Neuronal stem cell (in vitro differentiated cells): ENCODE measurements around the gene CACNG1.

Experiments used
- DNase-seq: peaks from one replicate; pipeline ENCODE4 v3.0.0-alpha.2; 2013; ENCODE audit warnings: low spot score
- H2AFZ ChIP-seq: one replicate; pipeline ENCODE4 v1.6.1; 2013; ENCODE audit warnings: mild to moderate bottlenecking, low read length, inconsistent platforms
- H2AK5ac ChIP-seq: 2 replicates; pipeline ENCODE4 v1.6.1; 2013; ENCODE audit warnings: low read depth, mild to moderate bottlenecking, inconsistent platforms, low read length, moderate library complexity, mixed read lengths
- H2BK120ac ChIP-seq: 2 replicates; pipeline ENCODE4 v1.6.1; 2013; ENCODE audit warnings: low read depth, mild to moderate bottlenecking, inconsistent platforms, low read length, moderate library complexity, mixed read lengths
- H2BK12ac ChIP-seq: one replicate; pipeline ENCODE4 v1.6.1; 2013; ENCODE audit warnings: low read length, inconsistent platforms
- H2BK15ac ChIP-seq: 2 replicates; pipeline ENCODE4 v1.6.1; 2013; ENCODE audit warnings: mild to moderate bottlenecking, low read length, inconsistent platforms, mixed read lengths
- H2BK5ac ChIP-seq: one replicate; pipeline ENCODE4 v1.6.1; 2013; ENCODE audit warnings: inconsistent platforms, mild to moderate bottlenecking, low read length, moderate library complexity
- H3K14ac ChIP-seq: one replicate; pipeline ENCODE4 v1.6.1; 2013; ENCODE audit warnings: low read length, inconsistent platforms
- H3K18ac ChIP-seq: 2 replicates; pipeline ENCODE4 v1.6.1; 2013; ENCODE audit warnings: low read length, inconsistent platforms
- H3K23ac ChIP-seq: 2 replicates; pipeline ENCODE4 v1.6.1; 2013; ENCODE audit warnings: low read depth, mild to moderate bottlenecking, mixed read lengths, low read length, inconsistent platforms; ENCODE audit not compliant: poor library complexity
- H3K27ac ChIP-seq: replicated peaks from 3 replicates; pipeline ENCODE4 v1.5.1; 2013; ENCODE audit warnings: low read length, inconsistent platforms
- H3K27me3 ChIP-seq, 3 experiments: 2 replicates each; pipeline ENCODE4 v1.6.1; 2013; ENCODE audit warnings: low read length in 3 of 3, mild to moderate bottlenecking in 2 of 3, inconsistent platforms in 1 of 3, low read depth in 1 of 3, mixed read lengths in 1 of 3, moderate library complexity in 1 of 3; ENCODE audit not compliant: control insufficient read depth in 3 of 3, insufficient read depth in 3 of 3
- H3K36me3 ChIP-seq, 2 donors: replicated peaks in 1 of 2; 2 replicates each; pipeline ENCODE4 v1.6.1; 2013; ENCODE audit warnings: low read length in 2 of 2; ENCODE audit not compliant: control insufficient read depth in 2 of 2, insufficient read depth in 2 of 2
- H3K4ac ChIP-seq: 2 replicates; pipeline ENCODE4 v1.6.1; 2013; ENCODE audit warnings: inconsistent platforms, mild to moderate bottlenecking, low read length, moderate library complexity
- H3K4me1 ChIP-seq, 2 donors: 1 replicate in 1 of 2; 2 replicates in 1 of 2; pipeline ENCODE4 v1.6.1; 2013; ENCODE audit warnings: low read length in 2 of 2, low read depth in 1 of 2; ENCODE audit not compliant: control insufficient read depth in 2 of 2, insufficient read depth in 1 of 2
- H3K4me2 ChIP-seq: one replicate; pipeline ENCODE4 v1.6.1; 2013; ENCODE audit warnings: mild to moderate bottlenecking, low read length, inconsistent platforms; ENCODE audit not compliant: insufficient read depth, poor library complexity, severe bottlenecking
- H3K4me3 ChIP-seq, 2 donors: 2 replicates each; pipeline ENCODE4 v1.5.1; 2013; ENCODE audit warnings: low read length in 2 of 2, mild to moderate bottlenecking in 2 of 2, inconsistent platforms in 1 of 2, moderate library complexity in 1 of 2
- H3K79me1 ChIP-seq: one replicate; pipeline ENCODE4 v1.6.1; 2013; ENCODE audit warnings: low read depth, mild to moderate bottlenecking, inconsistent platforms, low read length, moderate library complexity
- H3K9ac ChIP-seq: one replicate; pipeline ENCODE4 v1.6.1; 2013; ENCODE audit warnings: mild to moderate bottlenecking, low read depth, low read length, inconsistent platforms; ENCODE audit not compliant: poor library complexity
- H3K9me3 ChIP-seq, 2 donors: replicated peaks in 1 of 2; 2 replicates each; pipeline versions ENCODE3 to v1.6.1; 2013; ENCODE audit warnings: low read length in 2 of 2, mild to moderate bottlenecking in 2 of 2, inconsistent platforms in 1 of 2, low read depth in 1 of 2, mixed read lengths in 1 of 2, moderate library complexity in 1 of 2; ENCODE audit not compliant: control insufficient read depth in 2 of 2, insufficient read depth in 1 of 2
- H4K8ac ChIP-seq: one replicate; pipeline ENCODE4 v1.6.1; 2013; ENCODE audit warnings: low read depth, mild to moderate bottlenecking, inconsistent platforms, low read length, moderate library complexity
- H4K91ac ChIP-seq: one replicate; pipeline ENCODE4 v1.6.1; 2013; ENCODE audit warnings: low read length, low read depth, mild to moderate bottlenecking, inconsistent platforms; ENCODE audit not compliant: poor library complexity
- WGBS, 2 donors: extraction: QIAGEN DNeasy Blood & Tissue Kit; methylation state at CpG; one replicate each; pipeline ENCODE4 v1.1.7; 2013; ENCODE audit warnings: missing lambda C conversion rate in 2 of 2, mixed read lengths in 1 of 2; ENCODE audit not compliant: insufficient read length in 2 of 2, insufficient replicate concordance in 1 of 2; ENCODE audit errors: extremely low coverage in 2 of 2; 5-methylcytosine and 5-hydroxymethylcytosine counted together

Gene CACNG1

GRCh38 chr17:67032382-67032781, 12.0 kb upstream of the CACNG1 start:
- WGBS, 2 donors = no CpG with 5 or more reads among the region's 14 CpGs
- Histone ChIP-seq H3K27me3 (no peaks in the 10 kb centered on the region), H3K9me3 (peaks cover 0 to 4% of the 10 kb centered on the region in 2 donors), H3K79me1 (no peaks in the 10 kb centered on the region), H2AFZ (no peak overlapping the region), H2AK5ac (peak overlapping the region; percentile 31), H3K4ac (no peak overlapping the region), H3K14ac (no peak overlapping the region), H4K91ac (no peak overlapping the region), H2BK5ac (peak overlapping the region; percentile 6), H3K4me1 (peaks cover 0 to 7% of the 10 kb centered on the region in 2 donors), H3K27ac (no peak overlapping the region), H3K23ac (peak overlapping the region; percentile 34), H3K36me3 (no peaks in the 10 kb centered on the region), H3K4me2 (no peak overlapping the region), H4K8ac (no peak overlapping the region), H2BK120ac (no peak overlapping the region), H2BK15ac (no peak overlapping the region), H3K18ac (peak overlapping the region; percentile 53), H3K4me3 (no peak overlapping the region), H3K9ac (no peak overlapping the region), H2BK12ac (no peak overlapping the region)
- no peak for DNase-seq

GRCh38 chr17:67032985-67033384, 11.4 kb upstream of the CACNG1 start:
- Histone ChIP-seq H3K9ac (no peak overlapping the region), H3K4ac (no peak overlapping the region), H2AFZ (no peak overlapping the region), H3K14ac (no peak overlapping the region), H2BK5ac (peak overlapping the region; percentile 6), H3K18ac (no peak overlapping the region), H4K8ac (no peak overlapping the region), H3K36me3 (no peaks in the 10 kb centered on the region), H2BK12ac (no peak overlapping the region), H3K4me1 (peaks cover 0 to 7% of the 10 kb centered on the region in 2 donors), H3K27me3 (no peaks in the 10 kb centered on the region), H3K23ac (no peak overlapping the region), H3K9me3 (peaks cover 0 to 4% of the 10 kb centered on the region in 2 donors), H3K4me2 (no peak overlapping the region), H3K27ac (no peak overlapping the region), H2BK15ac (no peak overlapping the region), H2BK120ac (no peak overlapping the region), H3K4me3 (no peak overlapping the region), H4K91ac (no peak overlapping the region), H3K79me1 (no peaks in the 10 kb centered on the region), H2AK5ac (no peak overlapping the region)
- no peak for DNase-seq
- no CpG with 5 or more reads among the region's 13 CpGs for WGBS, 2 donors

- Histone ChIP-seq H3K27me3 (no peaks in the 10 kb centered on the region), H2BK120ac (no peak overlapping the region), H3K9ac (no peak overlapping the region), H2BK15ac (no peak overlapping the region), H3K14ac (no peak overlapping the region), H2BK5ac (no peak overlapping the region), H3K4me2 (no peak overlapping the region), H4K8ac (no peak overlapping the region), H3K23ac (no peak overlapping the region), H3K18ac (no peak overlapping the region), H3K36me3 (no peaks in the 10 kb centered on the region), H2AFZ (no peak overlapping the region), H3K4me3 (no peak overlapping the region), H4K91ac (no peak overlapping the region), H2AK5ac (no peak overlapping the region), H3K9me3 (peaks cover 0 to 4% of the 10 kb centered on the region in 2 donors), H3K4me1 (peaks cover 0 to 7% of the 10 kb centered on the region in 2 donors), H3K79me1 (no peaks in the 10 kb centered on the region), H3K4ac (no peak overlapping the region), H3K27ac (no peak overlapping the region), H2BK12ac (no peak overlapping the region)
- WGBS, 2 donors = no CpG with 5 or more reads among the region's 9 CpGs
- DNase-seq = no peak
Observed at GRCh38 chr17:67033613-67034012, 10.7 kb upstream of the CACNG1 start.

- Histone ChIP-seq H4K8ac (no peak overlapping the region), H2BK5ac (no peak overlapping the region), H3K4me1 (peaks cover 0 to 7% of the 10 kb centered on the region in 2 donors), H2BK15ac (no peak overlapping the region), H2AFZ (no peak overlapping the region), H3K4ac (no peak overlapping the region), H2BK12ac (no peak overlapping the region), H4K91ac (no peak overlapping the region), H3K14ac (no peak overlapping the region), H2AK5ac (no peak overlapping the region), H2BK120ac (no peak overlapping the region), H3K18ac (no peak overlapping the region), H3K79me1 (no peaks in the 10 kb centered on the region), H3K27me3 (no peaks in the 10 kb centered on the region), H3K23ac (no peak overlapping the region), H3K4me2 (no peak overlapping the region), H3K27ac (no peak overlapping the region), H3K9ac (no peak overlapping the region), H3K36me3 (no peaks in the 10 kb centered on the region), H3K4me3 (no peak overlapping the region), H3K9me3 (peaks cover 0 to 4% of the 10 kb centered on the region in 2 donors)
- DNase-seq = no peak
- 100% methylated on average over 1 of the region's 11 CpGs; no CpG with 5 or more reads in 1 of the 2 donors for WGBS, 2 donors
Observed at GRCh38 chr17:67035131-67036083, 8.9 kb upstream of the CACNG1 start.
